ENCODE results near the gene RGPD8.
"Not testable (repeated sequence)": the region's sequence is repeated elsewhere in the genome, so short reads cannot be mapped to it uniquely, and the experiment has no call there.

- TF ChIP-seq CTCF (IDR thresholded peaks at IDR 0.05 in 4 of 5, conservative IDR thresholded peaks at IDR 0.05 in 1 of 5); POLR2A (IDR thresholded peaks at IDR 0.05): not testable (repeated sequence)
Observed at GRCh38 chr2:112432735-112433479, 538 bp downstream of the RGPD8 start.
